ENCODE results near the gene LDAF1. TPM values are rescaled to one million over a fixed set of nuclear protein-coding genes. Genes with fewer than 3 reads are reported as not detected.
"Not testable (repeated sequence)": the region's sequence is repeated elsewhere in the genome, so short reads cannot be mapped to it uniquely, and the experiment has no call there.

Gene LDAF1
- total RNA-seq (100 to 1,000 TPM in 1 of 5 donors, 10 to 100 TPM in 4; 13.6 to 103 (median 53.7) TPM), polyA plus RNA-seq (10 to 100 TPM; 10.1 to 22.5 (median 18.5) TPM)
- long read RNA-seq, donor 1, transcript TMEM159-201 (5 exons, 2,014 nt): major isoform, 9 of 12 reads
- long read RNA-seq, donor 1, partial matches to known transcripts: 0 of 12 reads
- long read RNA-seq, donor 1, other reads (novel, unspliced or antisense): 0 of 12 reads
- long read RNA-seq, donor 2, partial matches to known transcripts: 0 of 3 reads
- long read RNA-seq, donor 2, other reads (novel, unspliced or antisense): 0 of 3 reads
- long read RNA-seq, donor 3, transcript TMEM159-202 (5 exons, 1,812 nt): major isoform, 5 of 11 reads
- long read RNA-seq, donor 3, partial matches to known transcripts: 0 of 11 reads
- long read RNA-seq, donor 3, other reads (novel, unspliced or antisense): 0 of 11 reads
- long read RNA-seq, donor 4, partial matches to known transcripts: 0 of 2 reads
- long read RNA-seq, donor 4, other reads (novel, unspliced or antisense): 0 of 2 reads
- long read RNA-seq, donor 5, transcript TMEM159-202 (5 exons, 1,812 nt): major isoform, 5 of 12 reads
- long read RNA-seq, donor 5, partial matches to known transcripts: 0 of 12 reads
- long read RNA-seq, donor 5, other reads (novel, unspliced or antisense): 0 of 12 reads
- long read RNA-seq, donor 6, transcript TMEM159-202 (5 exons, 1,812 nt): major isoform, 6 of 52 reads
- long read RNA-seq, donor 6, partial matches to known transcripts: 42 of 52 reads
- long read RNA-seq, donor 6, other reads (novel, unspliced or antisense): 0 of 52 reads
- long read RNA-seq, donor 7, transcript TMEM159-201 (5 exons, 2,014 nt): major isoform, 6 of 8 reads
- long read RNA-seq, donor 7, partial matches to known transcripts: 0 of 8 reads
- long read RNA-seq, donor 7, other reads (novel, unspliced or antisense): 0 of 8 reads
- long read RNA-seq, donor 8, partial matches to known transcripts: 0 of 7 reads
- long read RNA-seq, donor 8, other reads (novel, unspliced or antisense): 0 of 7 reads
- long read RNA-seq, donor 9, transcript TMEM159-201 (5 exons, 2,014 nt): major isoform, 5 of 42 reads
- long read RNA-seq, donor 9, partial matches to known transcripts: 35 of 42 reads
- long read RNA-seq, donor 9, other reads (novel, unspliced or antisense): 0 of 42 reads
- long read RNA-seq, donor 10, partial matches to known transcripts: 0 of 3 reads
- long read RNA-seq, donor 10, other reads (novel, unspliced or antisense): 0 of 3 reads

GRCh38 chr16:21158208-21159110 lies at the start of gene LDAF1:
TSS of gene LDAF1 (plus strand) at chr16:21158674. CDS start at chr16:21161183, 2,509 bp downstream.
- Histone ChIP-seq H3K36me3 (peaks cover 0 to 11% (median 3%) of the 10 kb centered on the region in 4 donors), H3K27me3 (no peaks in the 10 kb centered on the region), H3K4me3 (peak within 1 kb of the TSS; percentile 62 to 89 (median 86)), H3K4me1 (peaks cover 35 to 67% (median 60%) of the 10 kb centered on the region in 4 donors), H3K9me3 (no peaks in the 10 kb centered on the region), H3K27ac (peak within 1 kb of the TSS; percentile 74 to 91 (median 88))
- TF ChIP-seq CTCF (IDR thresholded peaks at IDR 0.05) (no peak), POLR2AphosphoS5 (IDR thresholded peaks at IDR 0.05) (peak in 2 of 3 donors; percentile 54 to 75)
- intact Hi-C loops (cut with DNase I; ENCODE audit: low total_unique reads): no loop called here
- WGBS, 5 donors: 0 to 1% (median 0%) methylated on average over 15 to 59 of the region's 59 CpGs
- DNase-seq: peak; percentile 88 to 95

- H3K4me3 ChIP-seq; intact Hi-C loops (cut with DNase I; ENCODE audit: low total_unique reads); H3K4me1 ChIP-seq; H3K27me3 ChIP-seq; H3K36me3 ChIP-seq; DNase-seq; H3K27ac ChIP-seq; H3K9me3 ChIP-seq: not testable (repeated sequence)
- 94 to 98% (median 95%) methylated on average over 4 of the region's 4 CpGs for WGBS, 5 donors
Measured at GRCh38 chr16:21115551-21115950, 42.9 kb upstream of the LDAF1 start.

- DNase-seq: peak in 1 of 2 donors; percentile 10
- H3K9me3 ChIP-seq: no peaks in the 10 kb centered on the region
- no peak overlapping the region for H3K4me3 ChIP-seq
Measured at GRCh38 chr16:21116148-21116693, 42.3 kb upstream of the LDAF1 start.

More at GRCh38 chr16:21116148-21116693, 42.3 kb upstream of the LDAF1 start:
- 47 to 52% (median 50%) methylated on average over 13 of the region's 13 CpGs for WGBS, 5 donors
- intact Hi-C loops (cut with DNase I; ENCODE audit: low total_unique reads): no loop called here
- no peak for TF ChIP-seq EP300 (IDR thresholded peaks at IDR 0.05)
- TF ChIP-seq POLR2AphosphoS5 (IDR thresholded peaks at IDR 0.05): no peak
- no peak for TF ChIP-seq CTCF (IDR thresholded peaks at IDR 0.05)
- TF ChIP-seq POLR2A (IDR thresholded peaks at IDR 0.05): no peak
- Histone ChIP-seq H3K27ac (no peak overlapping the region), H3K27me3 (no peaks in the 10 kb centered on the region), H3K4me1 (no peaks in the 10 kb centered on the region), H3K36me3 (no peaks in the 10 kb centered on the region)
